HG02885 (cell line): Measurements from ENCODE around the gene YIPF6.
"Not testable (repeated sequence)": the region's sequence is repeated elsewhere in the genome, so short reads cannot be mapped to it uniquely, and the experiment has no call there.

ENCODE experiments used
- ATAC-seq: cut with Tn5 transposase; IDR thresholded peaks from one replicate; pipeline ENCODE4 v1.9.1; 2021; ENCODE audit warnings: mild to moderate bottlenecking; ENCODE audit not compliant: unreplicated experiment, poor library complexity

Gene YIPF6, protein sequence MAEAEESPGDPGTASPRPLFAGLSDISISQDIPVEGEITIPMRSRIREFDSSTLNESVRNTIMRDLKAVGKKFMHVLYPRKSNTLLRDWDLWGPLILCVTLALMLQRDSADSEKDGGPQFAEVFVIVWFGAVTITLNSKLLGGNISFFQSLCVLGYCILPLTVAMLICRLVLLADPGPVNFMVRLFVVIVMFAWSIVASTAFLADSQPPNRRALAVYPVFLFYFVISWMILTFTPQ

GRCh38 chrX:68498508-68499379, at the start of gene YIPF6:
Gene YIPF6, plus strand, starts transcription at chrX:68499051. Its CDS starts 16 bp downstream, at chrX:68499067.
- peak; percentile 98 for ATAC-seq

DNA sequence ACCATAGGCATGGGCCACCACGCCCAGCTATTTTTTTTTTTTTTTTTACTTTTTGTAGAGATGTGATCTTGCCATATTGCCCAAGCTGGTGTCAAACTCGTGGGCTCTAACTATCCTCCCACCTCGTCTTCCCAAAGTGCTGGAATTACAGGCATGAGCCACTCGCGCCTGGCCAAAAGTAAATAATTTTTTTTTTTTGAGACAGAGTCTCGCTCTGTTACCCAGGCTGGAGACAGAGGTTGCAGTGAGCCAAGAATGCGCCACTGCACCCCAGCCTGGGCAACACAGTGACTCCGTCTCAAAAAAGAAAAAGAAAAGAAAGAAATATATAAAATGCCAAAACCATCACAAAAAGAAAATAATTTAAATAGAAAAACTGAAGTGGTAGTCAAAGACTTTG, 47.1 kb upstream of the YIPF6 start:
- ATAC-seq = no peak

DNA sequence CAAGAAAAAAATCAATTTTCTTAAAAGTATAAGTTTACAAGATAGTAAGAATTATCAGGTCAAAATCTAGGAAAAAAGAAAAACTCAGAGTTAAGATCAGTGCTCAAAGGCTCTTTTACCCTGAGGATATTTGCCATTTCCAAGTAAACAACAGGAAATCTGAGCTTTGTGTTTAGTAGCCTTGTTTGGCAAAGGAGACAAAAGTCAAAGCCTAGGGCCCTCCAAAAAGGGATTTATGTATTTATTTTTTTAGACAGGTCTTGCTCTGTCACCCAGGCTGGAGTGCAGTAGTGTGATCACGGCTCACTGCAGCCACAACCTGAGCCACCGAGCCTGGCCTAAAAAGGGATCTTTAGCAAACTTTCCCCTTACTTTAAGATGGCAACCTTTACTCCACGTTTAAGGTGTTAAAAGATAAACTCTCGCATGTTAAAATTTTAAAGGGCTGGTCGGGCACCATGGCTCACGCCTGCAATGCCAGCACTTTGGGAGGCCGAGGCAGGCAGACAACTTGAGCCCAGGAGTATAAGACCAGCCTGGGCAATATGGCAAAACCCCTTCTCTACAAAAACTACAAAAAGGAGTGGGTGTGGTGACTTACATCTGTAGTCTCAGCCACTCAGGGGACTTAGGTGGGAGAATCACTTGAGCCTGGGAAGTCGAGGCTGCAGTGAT, 44.2 kb upstream of the YIPF6 start:
- ATAC-seq = no peak

DNA sequence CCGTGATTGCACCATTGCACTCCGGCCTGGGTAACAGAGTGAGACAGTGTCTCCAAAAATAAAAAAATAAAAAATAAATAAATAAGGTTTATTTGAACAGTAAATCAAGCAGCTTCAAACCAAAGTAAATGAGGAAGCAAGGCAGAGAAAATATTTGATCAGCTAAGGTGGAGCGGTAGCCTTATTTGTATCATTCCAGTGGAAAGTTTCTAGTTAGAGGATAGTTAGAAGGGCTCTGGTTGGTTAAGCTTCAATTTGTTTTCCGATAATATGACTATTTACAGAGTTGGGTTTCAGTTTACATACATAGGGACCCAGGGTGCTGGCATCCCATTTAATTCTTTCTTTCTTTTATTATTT, 43.7 kb upstream of the YIPF6 start:
- no peak for ATAC-seq

DNA sequence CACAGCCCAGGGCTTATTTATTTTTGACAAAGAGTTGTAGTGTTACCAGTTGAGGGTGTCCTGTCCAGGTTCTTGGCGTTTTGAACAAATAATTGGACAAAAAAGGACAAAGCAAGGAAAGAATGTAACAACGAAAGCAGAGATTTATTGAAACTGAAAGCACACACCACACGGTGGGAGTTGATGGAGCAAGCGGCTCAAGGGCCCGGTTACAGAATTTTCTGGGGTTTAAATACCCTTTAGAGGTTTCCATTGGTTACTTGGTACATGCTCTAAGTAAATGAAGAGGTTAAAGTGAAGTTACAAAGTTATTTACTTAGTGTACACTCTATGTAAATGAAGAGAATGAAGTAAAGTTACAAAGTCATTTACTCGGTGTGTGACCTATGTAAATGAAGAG, 37.8 kb upstream of the YIPF6 start:
- ATAC-seq = no peak

- no peak for ATAC-seq
Measured at GRCh38 chrX:68461576-68461975, 37.3 kb upstream of the YIPF6 start.

DNA sequence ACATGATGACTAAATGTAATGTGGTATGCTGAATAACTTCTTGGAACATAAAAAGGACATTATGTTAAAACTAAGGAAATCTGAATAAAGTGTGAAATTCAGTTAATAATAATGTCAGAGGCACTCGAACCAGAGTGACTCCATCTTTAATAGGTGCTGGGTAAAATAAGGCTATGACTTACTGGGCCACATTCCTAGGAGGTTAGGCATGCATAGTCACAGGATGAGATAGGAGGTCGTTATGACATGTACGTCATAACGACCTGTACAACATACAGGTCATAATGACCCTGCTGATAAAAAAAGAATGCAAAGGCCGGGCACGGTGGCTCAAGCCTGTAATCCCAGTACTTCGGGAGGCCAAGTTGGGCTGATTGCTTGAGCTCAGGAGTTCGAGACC, 36.7 kb upstream of the YIPF6 start:
- ATAC-seq = no peak

GRCh38 chrX:68462653-68463052, 36.2 kb upstream of the YIPF6 start:
- peak; percentile 67 for ATAC-seq

- ATAC-seq = no peak
Measured at GRCh38 chrX:68463880-68464279, 35.0 kb upstream of the YIPF6 start.

DNA sequence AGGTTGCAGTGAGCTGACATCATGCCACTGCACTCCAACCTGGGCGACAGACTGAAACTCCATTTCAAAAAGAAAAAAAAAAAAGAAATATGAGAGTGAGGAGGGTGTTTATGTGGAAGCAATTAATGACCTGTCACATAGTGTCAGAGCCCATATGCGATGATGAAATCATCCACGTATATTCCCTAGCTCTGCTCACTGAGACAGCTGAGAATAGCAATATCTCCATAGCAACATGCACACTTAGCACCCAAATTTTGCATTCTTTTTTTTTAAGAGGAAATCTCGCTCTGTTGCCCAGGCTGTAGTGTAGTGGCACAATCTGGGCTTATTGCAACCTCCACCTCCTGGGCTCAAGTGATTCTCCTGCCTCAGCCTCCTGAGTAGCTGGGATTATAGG, 34.1 kb upstream of the YIPF6 start:
- no peak for ATAC-seq

- ATAC-seq = no peak
Measured at GRCh38 chrX:68480969-68481368, 17.9 kb upstream of the YIPF6 start.

DNA sequence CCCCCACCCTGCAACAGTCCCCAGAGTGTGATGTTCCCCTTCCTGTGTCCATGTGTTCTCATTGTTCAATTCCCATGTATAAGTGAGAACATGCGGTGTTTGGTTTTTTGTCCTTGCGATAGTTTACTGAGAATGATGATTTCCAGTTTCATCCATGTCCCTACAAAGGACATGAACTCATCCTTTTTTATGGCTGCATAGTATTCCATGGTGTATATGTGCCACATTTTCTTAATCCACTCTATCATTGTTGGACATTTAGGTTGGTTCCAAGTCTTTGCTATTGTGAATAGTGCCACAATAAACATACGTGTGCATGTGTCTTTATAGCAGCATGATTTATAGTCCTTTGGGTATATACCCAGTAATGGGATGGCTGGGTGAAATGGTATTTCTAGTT, 12.7 kb upstream of the YIPF6 start:
- not testable (repeated sequence) for ATAC-seq

DNA sequence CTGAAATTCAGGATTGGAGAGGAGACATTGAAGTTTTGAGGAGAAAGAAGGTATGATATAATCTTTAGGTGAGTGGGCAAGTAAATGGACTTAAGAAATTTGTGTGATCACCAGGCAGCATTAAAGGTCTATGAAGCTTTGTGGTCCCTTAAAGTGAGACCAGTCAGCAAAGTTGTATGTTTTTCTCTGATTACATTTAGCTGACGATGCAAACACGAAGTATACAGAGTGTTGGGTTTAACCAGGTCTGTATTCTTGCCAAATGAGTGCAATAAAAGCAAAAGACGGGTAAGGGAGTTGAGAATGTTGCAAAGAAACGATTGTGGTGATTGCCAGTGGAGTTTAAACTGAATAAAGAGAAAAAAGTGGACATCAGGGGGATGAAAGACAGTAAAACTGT, 11.6 kb upstream of the YIPF6 start:
- no peak for ATAC-seq

GRCh38 chrX:68487924-68488323, 10.9 kb upstream of the YIPF6 start:
- no peak for ATAC-seq

DNA sequence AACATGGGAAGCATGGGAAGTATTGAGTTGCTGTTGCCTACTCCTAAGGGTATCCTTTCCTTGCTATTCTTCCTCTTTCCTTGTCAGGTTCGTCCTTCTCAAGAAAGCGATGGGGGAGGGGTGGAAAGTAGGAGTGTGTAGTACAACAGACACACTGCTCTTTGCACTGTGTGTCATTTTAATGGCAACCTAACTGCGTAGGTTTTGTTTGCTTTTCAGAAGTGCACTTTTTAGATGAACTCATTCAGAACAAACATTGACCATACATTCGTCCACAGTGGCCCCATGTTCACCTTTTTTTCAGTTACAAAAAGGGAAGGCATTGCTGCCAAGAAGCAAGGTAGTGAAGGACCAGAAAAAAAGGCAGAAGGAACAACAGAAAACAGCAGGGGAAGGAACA, 10.2 kb upstream of the YIPF6 start:
- ATAC-seq = no peak

DNA sequence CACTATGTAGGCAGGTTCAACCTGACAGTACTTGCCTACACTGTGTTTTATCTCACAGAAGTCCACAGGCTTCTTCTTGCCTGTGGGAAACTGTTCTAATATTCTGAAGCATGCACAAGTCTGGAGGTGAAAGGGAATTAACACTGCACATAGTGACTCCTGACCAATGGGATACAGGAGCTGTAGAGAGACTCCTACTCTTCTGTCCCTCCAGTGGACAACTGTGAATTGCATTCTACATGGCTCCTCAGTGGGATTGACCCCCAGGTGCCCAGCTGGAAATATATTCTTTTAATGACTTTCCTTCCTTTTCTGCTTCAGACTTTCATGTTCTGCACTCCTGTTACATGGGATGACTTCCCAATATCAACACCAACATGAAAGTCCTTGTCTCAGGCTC, 8.2 kb upstream of the YIPF6 start:
- ATAC-seq = peak; percentile 62

DNA sequence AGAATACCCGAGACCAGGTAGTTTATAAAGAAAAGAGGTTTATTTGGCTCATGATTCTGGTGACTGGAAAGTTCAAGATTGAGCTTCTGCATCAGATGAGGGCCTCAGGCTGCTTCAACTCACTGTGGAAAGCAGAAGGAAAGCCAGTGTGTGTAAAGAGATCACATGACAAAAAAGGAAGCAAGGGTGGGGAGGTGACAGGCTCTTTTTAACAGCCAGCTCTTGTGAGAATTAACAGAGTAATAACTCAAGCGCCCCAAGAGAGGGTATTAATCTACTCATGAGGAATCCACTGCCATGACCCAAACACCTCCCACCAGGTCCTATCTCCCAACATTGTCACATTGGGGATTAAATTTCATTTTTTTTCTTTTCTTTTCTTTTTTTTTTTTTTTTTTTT, 6.3 kb upstream of the YIPF6 start:
- ATAC-seq = no peak

- not testable (repeated sequence) for ATAC-seq
Measured at GRCh38 chrX:68493776-68494175, 5.1 kb upstream of the YIPF6 start.

GRCh38 chrX:68498044-68498507, 775 bp upstream of the YIPF6 start:
- ATAC-seq = no peak

GRCh38 chrX:68499543-68500504, 973 bp downstream of the YIPF6 start:
- ATAC-seq = no peak
